ENCODE measurements around the gene RSPO3. TPM values are rescaled to one million over a fixed set of nuclear protein-coding genes. Genes with fewer than 3 reads are reported as not detected.
"Not testable (repeated sequence)": the region's sequence is repeated elsewhere in the genome, so short reads cannot be mapped to it uniquely, and the experiment has no call there.

Gene RSPO3
- total RNA-seq, 1 experiment from 2014 or later = not detected

- Mint-ChIP-seq H3K27me3 (ENCODE audit: unreplicated experiment) (no peaks in the 10 kb centered on the region), H3K9me3 (ENCODE audit: low read depth, unreplicated experiment) (no peaks in the 10 kb centered on the region), H3K4me1 (ENCODE audit: low read depth, unreplicated experiment) (peaks cover 1% of the 10 kb centered on the region), H3K27ac (ENCODE audit: unreplicated experiment) (no peak overlapping the region), H3K4me3 (ENCODE audit: low read depth, unreplicated experiment) (no peak overlapping the region), H3K36me3 (ENCODE audit: insufficient read depth, unreplicated experiment) (no peaks in the 10 kb centered on the region)
- CTCF ChIA-PET = no interaction called here
- no peak for DNase-seq
- intact Hi-C loops (cut with micrococcal nuclease; ENCODE audit: unreplicated experiment) = no loop called here
- BruUV-seq (replicated peaks) = no TSS peak
- no peak for TF ChIP-seq CTCF (IDR thresholded peaks at IDR 0.05; ENCODE audit: unreplicated experiment)
These were observed 92.3 kb downstream of the RSPO3 start for GRCh38 chr6:127210725-127211124.

- TF ChIP-seq CTCF (IDR thresholded peaks at IDR 0.05; ENCODE audit: unreplicated experiment) = no peak
- intact Hi-C loops (cut with micrococcal nuclease; ENCODE audit: unreplicated experiment) = no loop called here
These were observed 93.9 kb downstream of the RSPO3 start for GRCh38 chr6:127212376-127212775.

GRCh38 chr6:127214032-127214431 is 95.6 kb downstream of the RSPO3 start:
- intact Hi-C loops (cut with micrococcal nuclease; ENCODE audit: unreplicated experiment); H3K27ac Mint-ChIP-seq (ENCODE audit: unreplicated experiment); H3K27me3 Mint-ChIP-seq (ENCODE audit: unreplicated experiment); H3K9me3 Mint-ChIP-seq (ENCODE audit: low read depth, unreplicated experiment); H3K4me3 Mint-ChIP-seq (ENCODE audit: low read depth, unreplicated experiment); BruUV-seq (replicated peaks); H3K36me3 Mint-ChIP-seq (ENCODE audit: insufficient read depth, unreplicated experiment); DNase-seq: not testable (repeated sequence)
- CTCF ChIA-PET = interaction anchor here (0.7 kb wide), 1 partner anchor 803 kb away, joined by 5 read pairs; no protein-coding TSS in a partner anchor
- H3K4me1 Mint-ChIP-seq (ENCODE audit: low read depth, unreplicated experiment) = peaks cover 15% of the 10 kb centered on the region

More at GRCh38 chr6:127212376-127212775, 93.9 kb downstream of the RSPO3 start:
- H3K4me1 Mint-ChIP-seq (ENCODE audit: low read depth, unreplicated experiment) = peaks cover 15% of the 10 kb centered on the region
- no peak overlapping the region for H3K27ac Mint-ChIP-seq (ENCODE audit: unreplicated experiment)
- H3K9me3 Mint-ChIP-seq (ENCODE audit: low read depth, unreplicated experiment) = no peaks in the 10 kb centered on the region
- DNase-seq = no peak
- no peaks in the 10 kb centered on the region for H3K27me3 Mint-ChIP-seq (ENCODE audit: unreplicated experiment)
- H3K36me3 Mint-ChIP-seq (ENCODE audit: insufficient read depth, unreplicated experiment) = no peaks in the 10 kb centered on the region
- CTCF ChIA-PET = no interaction called here
- no TSS peak for BruUV-seq (replicated peaks)
- H3K4me3 Mint-ChIP-seq (ENCODE audit: low read depth, unreplicated experiment) = no peak overlapping the region

- H3K27me3 Mint-ChIP-seq (ENCODE audit: unreplicated experiment); BruUV-seq (replicated peaks); H3K36me3 Mint-ChIP-seq (ENCODE audit: insufficient read depth, unreplicated experiment); H3K9me3 Mint-ChIP-seq (ENCODE audit: low read depth, unreplicated experiment); intact Hi-C loops (cut with micrococcal nuclease; ENCODE audit: unreplicated experiment); H3K27ac Mint-ChIP-seq (ENCODE audit: unreplicated experiment); CTCF ChIA-PET; DNase-seq; H3K4me3 Mint-ChIP-seq (ENCODE audit: low read depth, unreplicated experiment): not testable (repeated sequence)
- H3K4me1 Mint-ChIP-seq (ENCODE audit: low read depth, unreplicated experiment) = peaks cover 15% of the 10 kb centered on the region
These were observed 96.1 kb downstream of the RSPO3 start for GRCh38 chr6:127214531-127214930.

- H3K36me3 Mint-ChIP-seq (ENCODE audit: insufficient read depth, unreplicated experiment) = no peaks in the 10 kb centered on the region
- H3K27ac Mint-ChIP-seq (ENCODE audit: unreplicated experiment) = no peak overlapping the region
- H3K27me3 Mint-ChIP-seq (ENCODE audit: unreplicated experiment) = no peaks in the 10 kb centered on the region
- no peak for TF ChIP-seq CTCF (IDR thresholded peaks at IDR 0.05; ENCODE audit: unreplicated experiment)
- H3K9me3 Mint-ChIP-seq (ENCODE audit: low read depth, unreplicated experiment) = no peaks in the 10 kb centered on the region
- H3K4me3 Mint-ChIP-seq (ENCODE audit: low read depth, unreplicated experiment) = no peak overlapping the region
- intact Hi-C loops (cut with micrococcal nuclease; ENCODE audit: unreplicated experiment) = no loop called here
- DNase-seq = no peak
- H3K4me1 Mint-ChIP-seq (ENCODE audit: low read depth, unreplicated experiment) = peaks cover 15% of the 10 kb centered on the region
- no TSS peak for BruUV-seq (replicated peaks)
- CTCF ChIA-PET = interaction anchor here (0.5 kb wide), 1 partner anchor 683 kb away, joined by 3 read pairs; no protein-coding TSS in a partner anchor
These were observed 97.5 kb downstream of the RSPO3 start for GRCh38 chr6:127215931-127216330.

All from Calu3 (cell line).